ENCODE results near the gene CSNK1G3. TPM values are rescaled to one million over a fixed set of nuclear protein-coding genes. Genes with fewer than 3 reads are reported as not detected.

Gene CSNK1G3
- total RNA-seq, 1 donor from 2014 or later = 39.0 TPM

GRCh38 chr5:123512611-123513461 lies 859 bp downstream of the CSNK1G3 start:
- peaks cover 31% of the 10 kb centered on the region for H3K4me1 Mint-ChIP-seq (ENCODE audit: unreplicated experiment)
- TF ChIP-seq CTCF (IDR thresholded peaks at IDR 0.05) = no peak
- H3K9me3 Mint-ChIP-seq (ENCODE audit: unreplicated experiment) = no peaks in the 10 kb centered on the region
- peak overlapping the region; percentile 87 for H3K27ac Mint-ChIP-seq (ENCODE audit: unreplicated experiment)
- no peaks in the 10 kb centered on the region for H3K27me3 Mint-ChIP-seq (ENCODE audit: unreplicated experiment)
- DNase-seq (ENCODE audit: extremely low spot score, unreplicated experiment) = peak; percentile 84
- peak overlapping the region; percentile 86 for H3K4me3 Mint-ChIP-seq (ENCODE audit: unreplicated experiment)
- no peaks in the 10 kb centered on the region for H3K36me3 Mint-ChIP-seq (ENCODE audit: unreplicated experiment)

GRCh38 chr5:123514615-123515355 lies 2.8 kb downstream of the CSNK1G3 start:
- Mint-ChIP-seq H3K36me3 (ENCODE audit: unreplicated experiment) (no peaks in the 10 kb centered on the region), H3K4me3 (ENCODE audit: unreplicated experiment) (peak overlapping the region; percentile 7), H3K27ac (ENCODE audit: unreplicated experiment) (peak overlapping the region; percentile 17), H3K9me3 (ENCODE audit: unreplicated experiment) (no peaks in the 10 kb centered on the region), H3K4me1 (ENCODE audit: unreplicated experiment) (peaks cover 34% of the 10 kb centered on the region), H3K27me3 (ENCODE audit: unreplicated experiment) (no peaks in the 10 kb centered on the region)
- no peak for TF ChIP-seq CTCF (IDR thresholded peaks at IDR 0.05)
- DNase-seq (ENCODE audit: extremely low spot score, unreplicated experiment) = no peak

GRCh38 chr5:123515904-123516303 lies 3.9 kb downstream of the CSNK1G3 start:
- H3K4me1 Mint-ChIP-seq (ENCODE audit: unreplicated experiment) = peaks cover 36% of the 10 kb centered on the region
- H3K9me3 Mint-ChIP-seq (ENCODE audit: unreplicated experiment) = no peaks in the 10 kb centered on the region
- H3K36me3 Mint-ChIP-seq (ENCODE audit: unreplicated experiment) = no peaks in the 10 kb centered on the region
- DNase-seq (ENCODE audit: extremely low spot score, unreplicated experiment) = no peak
- H3K4me3 Mint-ChIP-seq (ENCODE audit: unreplicated experiment) = no peak overlapping the region
- no peak for TF ChIP-seq CTCF (IDR thresholded peaks at IDR 0.05)
- H3K27ac Mint-ChIP-seq (ENCODE audit: unreplicated experiment) = no peak overlapping the region
- no peaks in the 10 kb centered on the region for H3K27me3 Mint-ChIP-seq (ENCODE audit: unreplicated experiment)

GRCh38 chr5:123517476-123517875 lies 5.5 kb downstream of the CSNK1G3 start:
- no peak overlapping the region for H3K27ac Mint-ChIP-seq (ENCODE audit: unreplicated experiment)
- no peaks in the 10 kb centered on the region for H3K36me3 Mint-ChIP-seq (ENCODE audit: unreplicated experiment)
- TF ChIP-seq CTCF (IDR thresholded peaks at IDR 0.05) = no peak
- no peak overlapping the region for H3K4me3 Mint-ChIP-seq (ENCODE audit: unreplicated experiment)
- no peaks in the 10 kb centered on the region for H3K27me3 Mint-ChIP-seq (ENCODE audit: unreplicated experiment)
- no peaks in the 10 kb centered on the region for H3K9me3 Mint-ChIP-seq (ENCODE audit: unreplicated experiment)
- no peak for DNase-seq (ENCODE audit: extremely low spot score, unreplicated experiment)
- H3K4me1 Mint-ChIP-seq (ENCODE audit: unreplicated experiment) = peaks cover 33% of the 10 kb centered on the region

DNA sequence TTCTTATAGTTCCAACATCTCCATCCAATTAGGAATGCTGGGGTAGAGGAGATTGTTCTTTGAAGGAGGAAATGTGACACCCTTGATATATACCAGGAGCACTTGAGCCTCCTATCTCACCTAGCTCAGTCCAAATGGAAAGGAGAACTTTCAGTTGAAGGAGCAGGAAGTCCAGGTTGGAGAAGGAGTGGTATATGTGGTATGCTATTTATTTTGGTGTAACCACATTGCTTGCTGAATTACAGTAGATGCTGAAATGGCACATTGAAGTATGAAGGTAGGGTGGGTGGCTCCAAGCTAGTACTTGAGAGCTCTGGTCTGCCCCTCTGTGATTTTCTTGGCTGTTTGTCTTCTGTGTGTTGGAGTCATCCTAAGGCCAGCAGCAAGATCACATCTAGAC lies 6.1 kb downstream of the CSNK1G3 start:
- no peaks in the 10 kb centered on the region for H3K36me3 Mint-ChIP-seq (ENCODE audit: unreplicated experiment)
- no peak overlapping the region for H3K4me3 Mint-ChIP-seq (ENCODE audit: unreplicated experiment)
- no peaks in the 10 kb centered on the region for H3K27me3 Mint-ChIP-seq (ENCODE audit: unreplicated experiment)
- DNase-seq (ENCODE audit: extremely low spot score, unreplicated experiment) = no peak
- TF ChIP-seq CTCF (IDR thresholded peaks at IDR 0.05) = no peak
- no peaks in the 10 kb centered on the region for H3K9me3 Mint-ChIP-seq (ENCODE audit: unreplicated experiment)
- H3K4me1 Mint-ChIP-seq (ENCODE audit: unreplicated experiment) = peaks cover 32% of the 10 kb centered on the region
- no peak overlapping the region for H3K27ac Mint-ChIP-seq (ENCODE audit: unreplicated experiment)
